Smooth muscle cell (in vitro differentiated cells): ENCODE data around the gene EVL. TPM values are rescaled to one million over a fixed set of nuclear protein-coding genes. Genes with fewer than 3 reads are reported as not detected.

Source experiments
- DNase-seq: peaks from one replicate; lab custom pipeline; 2025; ENCODE audit not compliant: unreplicated experiment; lab: John Stamatoyannopoulos, UW
- H2AFZ ChIP-seq: fragments of 200-600 bp; sonication (generic); 2 replicates; pipeline ENCODE4 v1.6.0; 2016; ENCODE audit warnings: antibody characterized with exemption, low read depth, mild to moderate bottlenecking
- H3F3A ChIP-seq: fragments of 200-600 bp; sonication (generic); 2 replicates; pipeline ENCODE4 v1.6.0; 2017; ENCODE audit warnings: antibody characterized with exemption, low read depth
- H3K27ac ChIP-seq: fragments of 200-600 bp; sonication (generic); 2 replicates; pipeline ENCODE4 v1.5.1; 2016; ENCODE audit warnings: low read depth, mild to moderate bottlenecking
- H3K27me3 ChIP-seq: fragments of 200-600 bp; sonication (generic); 2 replicates; pipeline ENCODE4 v1.6.1; 2016; ENCODE audit warnings: low read depth, mild to moderate bottlenecking
- H3K36me3 ChIP-seq: fragments of 200-600 bp; sonication (generic); 2 replicates; pipeline ENCODE4 v1.5.1; 2016; ENCODE audit warnings: low read depth
- H3K4me1 ChIP-seq: fragments of 200-600 bp; sonication (generic); 2 replicates; pipeline ENCODE4 v1.5.1; 2016; ENCODE audit warnings: low read depth
- H3K4me2 ChIP-seq: fragments of 200-600 bp; sonication (generic); 2 replicates; pipeline ENCODE4 v1.6.0; 2016; ENCODE audit warnings: mild to moderate bottlenecking
- H3K4me3 ChIP-seq: fragments of 200-600 bp; sonication (generic); 2 replicates; pipeline ENCODE4 v1.5.1; 2016; ENCODE audit warnings: mild to moderate bottlenecking
- H3K79me2 ChIP-seq: fragments of 200-600 bp; sonication (generic); 2 replicates; pipeline ENCODE4 v1.6.0; 2016; ENCODE audit warnings: low read depth, mild to moderate bottlenecking
- H3K9ac ChIP-seq: fragments of 200-600 bp; sonication (generic); 2 replicates; pipeline ENCODE4 v1.6.0; 2016; ENCODE audit warnings: low read depth
- H3K9me3 ChIP-seq: fragments of 200-600 bp; sonication (generic); replicated peaks from 2 replicates; pipeline ENCODE4 v1.5.1; 2016; ENCODE audit warnings: low read depth
- H4K20me1 ChIP-seq: fragments of 200-600 bp; sonication (generic); 2 replicates; pipeline ENCODE4 v1.6.0; 2016; ENCODE audit warnings: low read depth
- CTCF ChIP-seq: fragments of 200-600 bp; sonication (generic); IDR thresholded peaks from 2 replicates; pipeline ENCODE4 v1.5.1; 2017; ENCODE audit warnings: borderline replicate concordance, mild to moderate bottlenecking, antibody characterized with exemption; ENCODE audit not compliant: insufficient read depth, poor library complexity, severe bottlenecking
- WGBS: methylation state at CpG from one replicate; pipeline ENCODE4 v1.1.7; 2016; ENCODE audit warnings: low lambda C conversion rate; 5-methylcytosine and 5-hydroxymethylcytosine counted together
- polyA plus RNA-seq: library from polyadenylated mRNA; unstranded; fragments of >200 nt; fragmentation: Nextera tagmentation; extraction: Ambion mirVana; gene quantifications from 2 replicates; pipeline ENCODE4 v1.2.1, GENCODE V29; 2016
- total RNA-seq: library from RNA; depleted of rRNA; stranded (reverse); fragments of >200 nt; gene quantifications from 2 replicates; pipeline ENCODE4 v1.2.3, GENCODE V29; 2014

The EVL gene
- total and polyA plus RNA-seq, 2 experiments from 2014 or later, result 19.5 to 26.3 TPM

- H3K9me3 ChIP-seq, result no peaks in the 10 kb centered on the region
- no peak overlapping the region for H3K4me3 ChIP-seq
- no peak overlapping the region for H2AFZ ChIP-seq
- no peaks in the 10 kb centered on the region for H3K36me3 ChIP-seq
- no peak overlapping the region for H3K4me2 ChIP-seq
- no peak overlapping the region for H3K9ac ChIP-seq
- H3K4me1 ChIP-seq, result no peaks in the 10 kb centered on the region
- no peaks in the 10 kb centered on the region for H3F3A ChIP-seq
- peaks cover 25% of the 10 kb centered on the region for H3K79me2 ChIP-seq
- WGBS, result 94% methylated on average over 3 of the region's 3 CpGs
- DNase-seq, result no peak
- no peak for TF ChIP-seq CTCF
- peaks cover 86% of the 10 kb centered on the region for H4K20me1 ChIP-seq
- no peak overlapping the region for H3K27ac ChIP-seq
- no peaks in the 10 kb centered on the region for H3K27me3 ChIP-seq
These were observed 6.3 kb downstream of the EVL start for GRCh38 chr14:100071545-100071944.

GRCh38 chr14:100072783-100073346 lies 7.6 kb downstream of the EVL start:
- Histone ChIP-seq H3K27ac (no peak overlapping the region), H3K4me3 (no peak overlapping the region), H4K20me1 (peaks cover 85% of the 10 kb centered on the region), H3K79me2 (peaks cover 25% of the 10 kb centered on the region), H3K9me3 (no peaks in the 10 kb centered on the region), H3K4me2 (no peak overlapping the region), H3K36me3 (no peaks in the 10 kb centered on the region), H3K27me3 (no peaks in the 10 kb centered on the region), H3K4me1 (no peaks in the 10 kb centered on the region), H3F3A (no peaks in the 10 kb centered on the region), H2AFZ (no peak overlapping the region), H3K9ac (no peak overlapping the region)
- WGBS, result 91% methylated on average over 14 of the region's 14 CpGs
- no peak for DNase-seq
- no peak for TF ChIP-seq CTCF

- Histone ChIP-seq H3K79me2 (peaks cover 24% of the 10 kb centered on the region), H4K20me1 (peaks cover 89% of the 10 kb centered on the region), H3K27me3 (no peaks in the 10 kb centered on the region), H2AFZ (no peak overlapping the region), H3K4me2 (no peak overlapping the region), H3K4me1 (no peaks in the 10 kb centered on the region), H3F3A (no peaks in the 10 kb centered on the region), H3K9ac (no peak overlapping the region), H3K4me3 (no peak overlapping the region), H3K36me3 (no peaks in the 10 kb centered on the region), H3K27ac (no peak overlapping the region), H3K9me3 (no peaks in the 10 kb centered on the region)
- no peak for TF ChIP-seq CTCF
- 78% methylated on average over 14 of the region's 14 CpGs for WGBS
- DNase-seq, result no peak
These were observed 8.6 kb downstream of the EVL start for GRCh38 chr14:100073576-100074430.
